ENCODE measurements around the gene CACNB1. TPM values are rescaled to one million over a fixed set of nuclear protein-coding genes. Genes with fewer than 3 reads are reported as not detected.

The CACNB1 gene
- total RNA-seq, 4 donors from 2014 or later = 3.6 to 7.9 (median 5.9) TPM

DNA sequence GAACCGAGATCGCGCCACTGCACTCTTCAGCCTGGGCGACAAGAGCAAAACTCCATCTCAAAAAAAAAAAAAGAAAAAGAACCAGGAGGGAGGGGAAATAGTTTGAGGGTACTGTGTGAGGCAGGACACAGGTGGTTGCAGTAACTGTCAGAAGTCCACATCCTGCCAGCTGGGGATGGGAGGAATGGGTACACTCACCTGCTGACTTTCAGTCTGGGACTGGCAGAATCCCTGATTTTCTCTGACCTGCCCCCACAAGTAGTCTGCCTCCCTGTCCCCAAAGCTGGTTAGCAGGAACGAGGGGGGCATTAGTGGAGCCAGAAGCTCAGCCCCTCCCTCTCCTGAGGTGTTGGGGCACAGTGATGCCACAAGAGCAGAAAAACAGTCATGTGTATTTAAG, 24.4 kb downstream of the CACNB1 start:
- H3K4me1 ChIP-seq = peaks cover 0 to 9% (median 0%) of the 10 kb centered on the region in 3 donors
- H3K4me3 ChIP-seq = no peak overlapping the region
- ATAC-seq = no peak
- H3K27ac ChIP-seq = no peak overlapping the region
- H3K9me3 ChIP-seq = peaks cover 0 to 4% (median 0%) of the 10 kb centered on the region in 3 donors
- peaks cover 0 to 31% of the 10 kb centered on the region in 2 donors for H3K36me3 ChIP-seq
- H3K27me3 ChIP-seq = peaks cover 4% of the 10 kb centered on the region
- 50 to 60% methylated on average over 1 to 5 of the region's 5 CpGs for WGBS, 2 donors (ENCODE audit: low coverage in 1 of 2)
- no peak for TF ChIP-seq EP300 (IDR thresholded peaks at IDR 0.05)

GRCh38 chr17:39171933-39172332, 25.5 kb downstream of the CACNB1 start:
- TF ChIP-seq POLR2A (IDR thresholded peaks at IDR 0.05) = no peak
- no peak for TF ChIP-seq POLR2AphosphoS5 (IDR thresholded peaks at IDR 0.05)
- TF ChIP-seq EP300 (IDR thresholded peaks at IDR 0.05) = no peak
- no peak for TF ChIP-seq CTCF (IDR thresholded peaks at IDR 0.05)
- no peak for ATAC-seq
- no peak overlapping the region for H3K4me3 ChIP-seq
- H3K27me3 ChIP-seq = peaks cover 4% of the 10 kb centered on the region
- WGBS, 2 donors (ENCODE audit: low coverage in 1 of 2) = 67 to 83% methylated on average over 2 to 5 of the region's 5 CpGs
- H3K9me3 ChIP-seq = peaks cover 0 to 4% (median 0%) of the 10 kb centered on the region in 3 donors
- H3K36me3 ChIP-seq = peaks cover 0 to 19% of the 10 kb centered on the region in 2 donors
- H3K4me1 ChIP-seq = peaks cover 0 to 15% (median 3%) of the 10 kb centered on the region in 3 donors
- H3K27ac ChIP-seq = no peak overlapping the region

- WGBS, 2 donors (ENCODE audit: low coverage in 1 of 2) = 73 to 100% methylated on average over 2 to 6 of the region's 6 CpGs
- Histone ChIP-seq H3K36me3 (peaks cover 0 to 5% of the 10 kb centered on the region in 2 donors), H3K9me3 (peaks cover 0 to 4% (median 0%) of the 10 kb centered on the region in 3 donors), H3K4me3 (no peak overlapping the region), H3K27me3 (peaks cover 4% of the 10 kb centered on the region), H3K4me1 (peaks cover 0 to 28% (median 4%) of the 10 kb centered on the region in 3 donors), H3K27ac (no peak overlapping the region)
- TF ChIP-seq POLR2A (IDR thresholded peaks at IDR 0.05) (no peak), EP300 (IDR thresholded peaks at IDR 0.05) (no peak), POLR2AphosphoS5 (IDR thresholded peaks at IDR 0.05) (no peak), CTCF (IDR thresholded peaks at IDR 0.05) (no peak)
- ATAC-seq = no peak
Observed at GRCh38 chr17:39170558-39170957, 26.9 kb downstream of the CACNB1 start.

GRCh38 chr17:39170109-39170508, 27.4 kb downstream of the CACNB1 start:
- Histone ChIP-seq H3K27me3 (peaks cover 4% of the 10 kb centered on the region), H3K27ac (no peak overlapping the region), H3K4me3 (no peak overlapping the region), H3K36me3 (peaks cover 0 to under 1% of the 10 kb centered on the region in 2 donors), H3K9me3 (peaks cover 0 to 4% (median 0%) of the 10 kb centered on the region in 3 donors), H3K4me1 (peaks cover 0 to 31% (median 4%) of the 10 kb centered on the region in 3 donors)
- WGBS, 2 donors (ENCODE audit: low coverage in 1 of 2) = 58 to 88% methylated on average over 4 of the region's 4 CpGs
- TF ChIP-seq CTCF (IDR thresholded peaks at IDR 0.05) = no peak
- TF ChIP-seq POLR2A (IDR thresholded peaks at IDR 0.05) = no peak
- TF ChIP-seq POLR2AphosphoS5 (IDR thresholded peaks at IDR 0.05) = no peak
- no peak for TF ChIP-seq EP300 (IDR thresholded peaks at IDR 0.05)
- ATAC-seq = no peak

GRCh38 chr17:39169518-39169917, 28.0 kb downstream of the CACNB1 start:
- H3K9me3 ChIP-seq = peaks cover 0 to 4% (median 0%) of the 10 kb centered on the region in 3 donors
- H3K4me3 ChIP-seq = no peak overlapping the region
- TF ChIP-seq POLR2A (IDR thresholded peaks at IDR 0.05) (no peak), EP300 (IDR thresholded peaks at IDR 0.05) (no peak), POLR2AphosphoS5 (IDR thresholded peaks at IDR 0.05) (no peak), CTCF (IDR thresholded peaks at IDR 0.05) (no peak)
- H3K4me1 ChIP-seq = peaks cover 0 to 31% (median 4%) of the 10 kb centered on the region in 3 donors
- peaks cover 4% of the 10 kb centered on the region for H3K27me3 ChIP-seq
- no peak overlapping the region for H3K27ac ChIP-seq
- no peak for ATAC-seq
- 68 to 83% methylated on average over 1 to 2 of the region's 3 CpGs for WGBS, 2 donors (ENCODE audit: low coverage in 1 of 2)
- no peaks in the 10 kb centered on the region for H3K36me3 ChIP-seq

All from gastroesophageal sphincter (tissue), 4 donors.